Neutrophil (primary cell): ENCODE measurements around the gene GPR146.
"Not testable (repeated sequence)": the region's sequence is repeated elsewhere in the genome, so short reads cannot be mapped to it uniquely, and the experiment has no call there.

Source experiments
- H3K27ac ChIP-seq: fragments of 200-600 bp; sonication (generic); 2 replicates; pipeline ENCODE4 v1.5.1; 2016; ENCODE audit warnings: mild to moderate bottlenecking, moderate library complexity
- H3K27me3 ChIP-seq: fragments of 200-600 bp; sonication (generic); 2 replicates; pipeline ENCODE4 v1.6.0; 2016; ENCODE audit warnings: mild to moderate bottlenecking
- H3K36me3 ChIP-seq: fragments of 200-600 bp; sonication (generic); 2 replicates; pipeline ENCODE4 v1.5.1; 2017
- H3K4me1 ChIP-seq, 2 experiments: fragments of 200-600 bp in 1 of 2; sonication (generic) in 1 of 2; 1 replicate in 1 of 2; 2 replicates in 1 of 2; pipeline versions ENCODE4 v1.5.1 to v1.6.1; 2013 to 2016; ENCODE audit warnings: low read depth in 1 of 2, low read length in 1 of 2, mild to moderate bottlenecking in 1 of 2, moderate library complexity in 1 of 2; ENCODE audit not compliant: control insufficient read depth in 1 of 2, insufficient read depth in 1 of 2
- H3K4me3 ChIP-seq, 2 experiments: fragments of 200-600 bp in 1 of 2; sonication (generic) in 1 of 2; 1 replicate in 1 of 2; 2 replicates in 1 of 2; pipeline ENCODE4 v1.5.1; 2013 to 2016; ENCODE audit warnings: low read depth in 1 of 2, low read length in 1 of 2, mild to moderate bottlenecking in 1 of 2, moderate library complexity in 1 of 2
- H3K9me3 ChIP-seq: fragments of 200-600 bp; sonication (generic); 2 replicates; pipeline ENCODE4 v1.5.1; 2016
- CTCF ChIP-seq: fragments of 200-600 bp; sonication (generic); IDR thresholded peaks from 2 replicates; pipeline ENCODE4 v1.5.1; 2016; ENCODE audit warnings: antibody characterized with exemption

The GPR146 gene

GRCh38 chr7:1068619-1069018 lies 24.3 kb downstream of the GPR146 start:
- no peaks in the 10 kb centered on the region for H3K36me3 ChIP-seq
- no peaks in the 10 kb centered on the region for H3K9me3 ChIP-seq
- H3K27me3 ChIP-seq = peaks cover 41% of the 10 kb centered on the region
- peaks cover 0 to 4% of the 10 kb centered on the region in 2 experiments for H3K4me1 ChIP-seq
- H3K27ac ChIP-seq = no peak overlapping the region
- no peak for TF ChIP-seq CTCF
- H3K4me3 ChIP-seq = no peak overlapping the region

DNA sequence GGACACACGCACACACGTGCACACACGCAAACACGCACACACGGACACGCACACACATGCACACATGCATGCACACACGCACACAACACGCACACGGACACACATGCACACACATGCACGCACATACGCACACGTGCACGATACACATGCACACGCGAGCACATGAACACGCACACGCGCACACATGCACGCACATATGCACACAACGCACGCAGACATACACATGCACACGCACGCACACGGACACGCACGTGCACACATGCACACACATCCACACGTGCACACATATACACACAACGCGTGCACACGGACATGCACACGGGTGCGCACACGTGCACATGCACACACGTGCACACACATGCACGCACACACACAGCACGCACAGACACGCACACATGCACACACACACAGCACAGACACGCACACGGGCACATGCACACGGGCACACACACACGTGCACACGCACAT lies 26.2 kb downstream of the GPR146 start:
- Histone ChIP-seq H3K4me1 (peaks cover 0 to 4% of the 10 kb centered on the region in 2 experiments), H3K9me3 (no peaks in the 10 kb centered on the region), H3K27ac (no peak overlapping the region), H3K4me3 (no peak overlapping the region), H3K27me3 (peaks cover 22% of the 10 kb centered on the region), H3K36me3 (no peaks in the 10 kb centered on the region)
- TF ChIP-seq CTCF = no peak

DNA sequence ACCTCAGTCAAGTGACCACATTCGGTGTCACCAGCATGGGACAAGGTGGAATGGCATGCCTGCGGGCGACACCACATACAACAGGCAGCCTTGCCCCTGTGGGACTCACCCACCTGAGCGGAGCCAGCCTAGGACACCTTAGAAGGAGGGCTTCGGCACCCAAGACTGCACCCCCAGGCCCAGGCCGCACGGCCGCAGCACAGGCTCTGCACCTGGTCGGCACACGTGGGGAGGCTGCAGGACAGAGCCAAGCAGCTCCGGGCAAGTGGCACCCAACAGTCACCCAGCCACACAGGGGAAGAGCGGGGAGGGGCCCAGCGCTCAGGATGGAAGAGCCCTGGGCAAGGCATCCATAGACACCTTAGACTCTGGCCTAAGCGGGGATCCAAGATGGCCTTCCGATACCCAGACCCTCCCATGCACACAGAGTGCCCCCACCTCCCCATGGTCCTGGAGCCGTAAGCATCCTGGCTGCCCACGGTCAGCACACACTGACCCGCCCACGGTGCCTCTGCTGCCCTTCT lies 27.4 kb downstream of the GPR146 start:
- H3K4me3 ChIP-seq = no peak overlapping the region
- H3K4me1 ChIP-seq = peaks cover 0 to 4% of the 10 kb centered on the region in 2 experiments
- no peaks in the 10 kb centered on the region for H3K36me3 ChIP-seq
- H3K27me3 ChIP-seq = peaks cover 14% of the 10 kb centered on the region
- no peaks in the 10 kb centered on the region for H3K9me3 ChIP-seq
- H3K27ac ChIP-seq = no peak overlapping the region
- no peak for TF ChIP-seq CTCF

DNA sequence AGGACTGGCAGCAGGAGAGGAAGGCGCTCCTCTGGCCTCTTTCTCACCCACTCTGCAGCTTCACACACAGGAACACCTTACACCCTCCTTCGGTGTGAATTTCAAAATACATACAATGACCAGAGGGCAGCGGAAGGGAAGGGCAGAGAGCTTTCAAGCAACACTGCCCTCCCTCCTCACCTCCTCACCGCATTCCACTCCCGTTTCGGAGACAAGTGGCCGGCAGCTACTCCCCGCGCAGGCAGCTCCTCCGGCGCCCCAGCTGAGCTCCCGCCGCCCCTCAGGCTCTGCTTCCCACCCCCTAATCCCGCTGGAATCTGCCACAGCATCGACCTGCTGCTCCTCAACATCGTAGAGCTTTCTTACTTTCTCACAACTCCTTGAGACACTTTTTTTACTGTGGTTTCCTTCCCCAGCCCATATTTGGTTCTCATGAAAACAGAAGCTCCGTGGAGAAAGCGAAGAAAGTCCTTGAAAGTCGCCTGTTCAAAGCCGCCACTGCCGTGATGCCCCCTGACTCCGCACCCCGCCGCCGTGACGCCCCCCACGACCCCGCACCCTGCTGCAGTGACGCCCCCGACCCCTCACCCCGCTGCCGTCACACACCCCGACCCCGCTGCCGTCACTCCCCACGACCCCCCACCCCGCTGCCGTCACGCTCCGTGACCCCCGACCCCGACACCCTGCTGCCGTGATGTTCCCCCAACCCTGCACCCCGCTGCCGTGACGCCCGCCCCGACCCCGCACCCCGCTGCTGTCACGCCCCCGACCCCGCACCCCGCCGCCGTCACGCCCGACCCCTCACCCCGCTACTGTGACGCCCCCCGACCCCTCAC lies 29.0 kb downstream of the GPR146 start:
- Histone ChIP-seq H3K9me3 (no peaks in the 10 kb centered on the region), H3K4me3 (no peak overlapping the region), H3K4me1 (peaks cover 0 to 4% of the 10 kb centered on the region in 2 experiments), H3K27me3 (peaks cover 14% of the 10 kb centered on the region), H3K27ac (no peak overlapping the region), H3K36me3 (no peaks in the 10 kb centered on the region)
- no peak for TF ChIP-seq CTCF

DNA sequence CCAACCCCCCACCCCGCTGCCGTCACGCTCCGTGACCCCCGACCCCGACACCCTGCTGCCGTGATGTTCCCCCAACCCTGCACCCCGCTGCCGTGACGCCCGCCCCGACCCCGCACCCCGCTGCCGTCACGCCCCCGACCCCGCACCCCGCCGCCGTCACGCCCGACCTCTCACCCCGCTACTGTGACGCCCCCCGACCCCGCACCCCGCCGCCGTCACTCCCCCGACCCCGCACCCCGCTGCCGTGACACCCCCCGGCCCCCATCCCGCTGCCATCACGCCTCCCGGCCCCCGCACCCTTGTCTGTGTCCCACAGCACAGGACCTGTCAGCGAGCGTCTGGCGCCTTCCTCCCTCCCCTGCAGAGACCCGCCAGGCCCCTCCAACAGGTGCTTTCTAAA lies 29.7 kb downstream of the GPR146 start:
- not testable (repeated sequence) for H3K4me3 ChIP-seq, H3K36me3 ChIP-seq, H3K4me1 ChIP-seq, H3K27ac ChIP-seq, H3K9me3 ChIP-seq
- peaks cover 14% of the 10 kb centered on the region for H3K27me3 ChIP-seq
